ENCODE data around the gene LRRC15. TPM values are rescaled to one million over a fixed set of nuclear protein-coding genes. Genes with fewer than 3 reads are reported as not detected.

LRRC15 gene
- polyA plus RNA-seq, 2 of the 4 experiments (the other 2 are of a cell fraction) = 0.05 to 0.14 TPM

- 92% methylated on average over 15 of the region's 15 CpGs for WGBS (ENCODE audit: missing lambda C conversion rate)
- no peak overlapping the region for H3K27ac ChIP-seq
- H3K4me2 ChIP-seq = no peak overlapping the region
- POLR2A ChIA-PET = no interaction called here
- TF ChIP-seq KDM5A (IDR thresholded peaks at IDR 0.05) (no peak), HOXB13 (CRISPR knock-in tag; IDR thresholded peaks at IDR 0.05; ENCODE audit: low read depth) (no peak), CBX8 (IDR thresholded peaks at IDR 0.05) (no peak), HMGXB4 (CRISPR knock-in tag; IDR thresholded peaks at IDR 0.05; ENCODE audit: borderline replicate concordance) (no peak), POLR2A (IDR thresholded peaks at IDR 0.05; ENCODE audit: low read length) (no peak), SMC3 (IDR thresholded peaks at IDR 0.05) (no peak), TP53 (CRISPR knock-in tag; IDR thresholded peaks at IDR 0.05) (no peak), MAZ (IDR thresholded peaks at IDR 0.05; ENCODE audit: borderline replicate concordance, low read depth, low read length) (no peak)
- TF ChIP-seq, protein P1, sequence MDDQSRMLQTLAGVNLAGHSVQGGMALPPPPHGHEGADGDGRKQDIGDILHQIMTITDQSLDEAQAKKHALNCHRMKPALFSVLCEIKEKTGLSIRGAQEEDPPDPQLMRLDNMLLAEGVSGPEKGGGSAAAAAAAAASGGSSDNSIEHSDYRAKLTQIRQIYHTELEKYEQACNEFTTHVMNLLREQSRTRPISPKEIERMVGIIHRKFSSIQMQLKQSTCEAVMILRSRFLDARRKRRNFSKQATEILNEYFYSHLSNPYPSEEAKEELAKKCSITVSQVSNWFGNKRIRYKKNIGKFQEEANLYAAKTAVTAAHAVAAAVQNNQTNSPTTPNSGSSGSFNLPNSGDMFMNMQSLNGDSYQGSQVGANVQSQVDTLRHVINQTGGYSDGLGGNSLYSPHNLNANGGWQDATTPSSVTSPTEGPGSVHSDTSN (IDR thresholded peaks at IDR 0.05) = no peak
- TF ChIP-seq, protein P2, sequence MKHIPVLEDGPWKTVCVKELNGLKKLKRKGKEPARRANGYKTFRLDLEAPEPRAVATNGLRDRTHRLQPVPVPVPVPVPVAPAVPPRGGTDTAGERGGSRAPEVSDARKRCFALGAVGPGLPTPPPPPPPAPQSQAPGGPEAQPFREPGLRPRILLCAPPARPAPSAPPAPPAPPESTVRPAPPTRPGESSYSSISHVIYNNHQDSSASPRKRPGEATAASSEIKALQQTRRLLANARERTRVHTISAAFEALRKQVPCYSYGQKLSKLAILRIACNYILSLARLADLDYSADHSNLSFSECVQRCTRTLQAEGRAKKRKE (CRISPR knock-in tag; IDR thresholded peaks at IDR 0.05; ENCODE audit: low read depth) = no peak
- CTCF ChIA-PET = interaction anchor here (0.9 kb wide), 1 partner anchor 42 kb away, joined by 4 read pairs; no protein-coding TSS in a partner anchor
- no peak for DNase-seq (ENCODE audit: low read depth in 1 of 2, low spot score in 1 of 2)
- FAIRE-seq = no peak
- H3K9me3 ChIP-seq = peaks cover 8% of the 10 kb centered on the region; the same call in 1 of the 3 replicates
- H3K4me1 ChIP-seq = peaks cover 7% of the 10 kb centered on the region; the same call in 1 of the 3 replicates
- no peak for ATAC-seq
- H3K4me3 ChIP-seq = no peak overlapping the region
Measured at GRCh38 chr3:194386066-194386465, 16.5 kb upstream of the LRRC15 start.

DNA sequence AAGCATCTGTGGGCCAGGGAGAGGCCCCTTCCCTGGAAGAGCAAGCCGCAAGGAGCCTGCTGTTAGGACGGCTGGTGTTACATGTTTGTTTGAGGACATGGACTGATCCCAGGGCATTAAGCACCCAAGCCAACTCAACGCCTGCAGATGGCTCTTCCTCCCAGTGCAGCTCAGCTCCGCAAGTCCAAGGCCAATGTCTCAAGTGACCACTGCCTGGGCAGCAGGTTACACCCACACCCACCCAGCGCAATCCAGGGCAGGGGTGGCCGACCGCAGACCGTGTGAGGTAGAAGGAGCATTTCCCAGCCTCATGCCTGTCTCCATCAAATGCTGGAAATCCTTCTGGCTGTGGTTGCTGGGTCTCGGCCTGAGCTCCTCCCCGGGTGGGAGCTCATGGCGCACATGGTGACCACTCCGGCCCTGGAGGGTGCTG lies 15.0 kb upstream of the LRRC15 start:
- no peak for DNase-seq (ENCODE audit: low read depth in 1 of 2, low spot score in 1 of 2)
- WGBS (ENCODE audit: missing lambda C conversion rate) = 83% methylated on average over 6 of the region's 12 CpGs
- CTCF ChIA-PET = no interaction called here

GRCh38 chr3:194384156-194384555 lies 14.6 kb upstream of the LRRC15 start:
- ATAC-seq (no peak), FAIRE-seq (no peak), DNase-seq (ENCODE audit: low read depth in 1 of 2, low spot score in 1 of 2) (no peak)
- Histone ChIP-seq H3K4me2 (no peak overlapping the region), H3K27ac (no peak overlapping the region), H3K4me3 (no peak overlapping the region), H3K9me3 (no peaks in the 10 kb centered on the region), H3K4me1 (peaks cover 7% of the 10 kb centered on the region; the same call in 1 of the 3 replicates)
- ChIA-PET CTCF (no interaction called here), POLR2A (no interaction called here)
- no peak for TF ChIP-seq EHMT2 (IDR thresholded peaks at IDR 0.05; ENCODE audit: low read depth)
- TF ChIP-seq NR3C1 (IDR thresholded peaks at IDR 0.05) = no peak
- TF ChIP-seq, protein P3, sequence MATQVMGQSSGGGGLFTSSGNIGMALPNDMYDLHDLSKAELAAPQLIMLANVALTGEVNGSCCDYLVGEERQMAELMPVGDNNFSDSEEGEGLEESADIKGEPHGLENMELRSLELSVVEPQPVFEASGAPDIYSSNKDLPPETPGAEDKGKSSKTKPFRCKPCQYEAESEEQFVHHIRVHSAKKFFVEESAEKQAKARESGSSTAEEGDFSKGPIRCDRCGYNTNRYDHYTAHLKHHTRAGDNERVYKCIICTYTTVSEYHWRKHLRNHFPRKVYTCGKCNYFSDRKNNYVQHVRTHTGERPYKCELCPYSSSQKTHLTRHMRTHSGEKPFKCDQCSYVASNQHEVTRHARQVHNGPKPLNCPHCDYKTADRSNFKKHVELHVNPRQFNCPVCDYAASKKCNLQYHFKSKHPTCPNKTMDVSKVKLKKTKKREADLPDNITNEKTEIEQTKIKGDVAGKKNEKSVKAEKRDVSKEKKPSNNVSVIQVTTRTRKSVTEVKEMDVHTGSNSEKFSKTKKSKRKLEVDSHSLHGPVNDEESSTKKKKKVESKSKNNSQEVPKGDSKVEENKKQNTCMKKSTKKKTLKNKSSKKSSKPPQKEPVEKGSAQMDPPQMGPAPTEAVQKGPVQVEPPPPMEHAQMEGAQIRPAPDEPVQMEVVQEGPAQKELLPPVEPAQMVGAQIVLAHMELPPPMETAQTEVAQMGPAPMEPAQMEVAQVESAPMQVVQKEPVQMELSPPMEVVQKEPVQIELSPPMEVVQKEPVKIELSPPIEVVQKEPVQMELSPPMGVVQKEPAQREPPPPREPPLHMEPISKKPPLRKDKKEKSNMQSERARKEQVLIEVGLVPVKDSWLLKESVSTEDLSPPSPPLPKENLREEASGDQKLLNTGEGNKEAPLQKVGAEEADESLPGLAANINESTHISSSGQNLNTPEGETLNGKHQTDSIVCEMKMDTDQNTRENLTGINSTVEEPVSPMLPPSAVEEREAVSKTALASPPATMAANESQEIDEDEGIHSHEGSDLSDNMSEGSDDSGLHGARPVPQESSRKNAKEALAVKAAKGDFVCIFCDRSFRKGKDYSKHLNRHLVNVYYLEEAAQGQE (IDR thresholded peaks at IDR 0.05) = no peak
- WGBS (ENCODE audit: missing lambda C conversion rate) = 68% methylated on average over 6 of the region's 6 CpGs

More for the DNA sequence above, 15.0 kb upstream of the LRRC15 start:
- Histone ChIP-seq H3K9me3 (no peaks in the 10 kb centered on the region), H3K27ac (no peak overlapping the region), H3K4me3 (no peak overlapping the region), H3K4me2 (no peak overlapping the region), H3K4me1 (peaks cover 7% of the 10 kb centered on the region; the same call in 1 of the 3 replicates)
- POLR2A ChIA-PET = no interaction called here
- FAIRE-seq = no peak
- no peak for TF ChIP-seq HES2 (IDR thresholded peaks at IDR 0.05)
- no peak for ATAC-seq
